GM12891 (cell line): ENCODE data around the gene CUL4A.
A peak's percentile ranks its signal among the peaks of the same experiment; 100 is the strongest.

Experiments
- DNase-seq: peaks from one replicate; pipeline ENCODE4 v3.0.0; 2011; ENCODE audit warnings: low spot score; ENCODE audit not compliant: insufficient read length
- FAIRE-seq: peaks from 2 replicates; lab custom pipeline; 2011; peaks lifted over from hg19 to GRCh38; lab: Jason Lieb, UNC
- PAX5 ChIP-seq: IDR thresholded peaks from 2 replicates; pipeline ENCODE4 v1.6.1; 2011; ENCODE audit warnings: low read length, moderate library complexity, mild to moderate bottlenecking; ENCODE audit not compliant: insufficient read depth, severe bottlenecking
- POLR2A ChIP-seq: IDR thresholded peaks from 2 replicates; pipeline ENCODE4 v1.6.1; 2011; ENCODE audit warnings: low read depth, low read length, control low read depth
- POLR2AphosphoS5 ChIP-seq: IDR thresholded peaks from 2 replicates; pipeline ENCODE4 v1.6.1; 2011; ENCODE audit warnings: low read depth, low read length, control low read depth
- POU2F2 ChIP-seq: IDR thresholded peaks from 2 replicates; pipeline ENCODE4 v1.6.1; 2011; ENCODE audit warnings: low read depth, mild to moderate bottlenecking, control low read depth, low read length, moderate library complexity
- SPI1 ChIP-seq: IDR thresholded peaks from 2 replicates; pipeline ENCODE4 v1.6.1; 2011; ENCODE audit warnings: low read depth, low read length, control low read depth
- TAF1 ChIP-seq: IDR thresholded peaks from 2 replicates; pipeline ENCODE4 v1.6.1; 2011; ENCODE audit warnings: low read depth, low read length, control low read depth

CUL4A gene

GRCh38 chr13:113220877-113221276 lies 11.5 kb downstream of the CUL4A start:
- TF ChIP-seq TAF1: no peak
- no peak for DNase-seq
- FAIRE-seq: no peak

- DNase-seq (no peak), FAIRE-seq (no peak)
- TF ChIP-seq PAX5 (no peak), TAF1 (no peak)
Observed at GRCh38 chr13:113223070-113223469, 13.7 kb downstream of the CUL4A start.

- TF ChIP-seq POLR2AphosphoS5 (no peak), TAF1 (no peak), POU2F2 (no peak), SPI1 (no peak), PAX5 (no peak), POLR2A (no peak)
- no peak for FAIRE-seq
- DNase-seq: no peak
Observed at GRCh38 chr13:113224486-113224885, 15.1 kb downstream of the CUL4A start.

GRCh38 chr13:113225515-113225914 lies 16.1 kb downstream of the CUL4A start:
- TF ChIP-seq SPI1 (no peak), PAX5 (no peak), TAF1 (no peak), POLR2A (no peak)
- no peak for DNase-seq
- FAIRE-seq: no peak

GRCh38 chr13:113226873-113227450 lies 17.5 kb downstream of the CUL4A start:
- FAIRE-seq: no peak
- TF ChIP-seq TAF1: no peak
- no peak for TF ChIP-seq SPI1
- TF ChIP-seq POLR2AphosphoS5: no peak
- TF ChIP-seq POU2F2: no peak
- no peak for TF ChIP-seq POLR2A
- no peak for TF ChIP-seq PAX5
- DNase-seq: no peak

GRCh38 chr13:113229161-113229560 lies 19.7 kb downstream of the CUL4A start:
- FAIRE-seq: no peak
- TF ChIP-seq POLR2A (no peak), POLR2AphosphoS5 (no peak), SPI1 (no peak), POU2F2 (no peak), PAX5 (no peak), TAF1 (no peak)
- DNase-seq: no peak

GRCh38 chr13:113229791-113230190 lies 20.4 kb downstream of the CUL4A start:
- TF ChIP-seq SPI1 (no peak), POLR2A (no peak), POLR2AphosphoS5 (no peak), TAF1 (no peak), PAX5 (no peak), POU2F2 (no peak)
- FAIRE-seq: no peak

GRCh38 chr13:113231306-113232207 lies 22.1 kb downstream of the CUL4A start:
- DNase-seq: no peak
- FAIRE-seq: peak; percentile 66
- no peak for TF ChIP-seq SPI1
- TF ChIP-seq POLR2A: no peak
- no peak for TF ChIP-seq POU2F2
- no peak for TF ChIP-seq PAX5

More at GRCh38 chr13:113229791-113230190, 20.4 kb downstream of the CUL4A start:
- DNase-seq: no peak

GRCh38 chr13:113232208-113233003 lies 23.0 kb downstream of the CUL4A start:
- FAIRE-seq: no peak
- TF ChIP-seq POLR2A: no peak; the same call in 1 of the 2 replicates
- TF ChIP-seq PAX5: no peak
- 0 out of 2 replicates have a peak, but pooled peaks have one; percentile 22 for TF ChIP-seq POLR2AphosphoS5
- no peak for DNase-seq

GRCh38 chr13:113233101-113233500 lies 23.7 kb downstream of the CUL4A start:
- no peak for DNase-seq
- FAIRE-seq: no peak
- TF ChIP-seq POU2F2: no peak
- no peak for TF ChIP-seq SPI1
- TF ChIP-seq POLR2AphosphoS5: no peak
- no peak for TF ChIP-seq POLR2A
- TF ChIP-seq TAF1: no peak
- TF ChIP-seq PAX5: no peak
